Suprapubic skin (tissue), 4 donors: ENCODE measurements around the gene GATA3.

Experiments used
- CTCF ChIP-seq, 2 donors: fragments of 200-600 bp in 1 of 2; fragments of 450-650 bp in 1 of 2; sonication (generic) in 1 of 2; IDR thresholded peaks; one replicate each; pipeline ENCODE4 v1.5.1; 2016 to 2019; ENCODE audit warnings: antibody characterized with exemption in 2 of 2, mild to moderate bottlenecking in 1 of 2, moderate library complexity in 1 of 2
- EP300 ChIP-seq: sonication (generic); formaldehyde crosslinking; IDR thresholded peaks from one replicate; pipeline ENCODE4 v1.6.1; 2017; ENCODE audit warnings: antibody characterized with exemption
- POLR2AphosphoS5 ChIP-seq, 3 donors: sonication (generic); formaldehyde crosslinking; IDR thresholded peaks; one replicate each; pipeline ENCODE4 v1.6.1; 2017; ENCODE audit warnings: antibody characterized with exemption in 3 of 3

- TF ChIP-seq POLR2AphosphoS5 (IDR thresholded peaks at IDR 0.05) (no peak), CTCF (IDR thresholded peaks at IDR 0.05) (no peak), EP300 (no peak)
These were observed 9.4 kb downstream of the GATA3 start for GRCh38 chr10:8063935-8064334.
